GM19239 (cell line): ENCODE measurements around the gene MIOS.
A peak's percentile ranks its signal among the peaks of the same experiment; 100 is the strongest.
"Not testable (repeated sequence)": the region's sequence is repeated elsewhere in the genome, so short reads cannot be mapped to it uniquely, and the experiment has no call there.

Experiments used
- DNase-seq: peaks from one replicate; pipeline ENCODE4 v3.0.0; 2011; ENCODE audit warnings: low spot score; ENCODE audit not compliant: insufficient read length
- FAIRE-seq: peaks from 2 replicates; lab custom pipeline; 2011; peaks lifted over from hg19 to GRCh38; lab: Jason Lieb, UNC

The MIOS gene

GRCh38 chr7:7554021-7554432 is 12.7 kb upstream of the MIOS start:
- FAIRE-seq (no peak), DNase-seq (no peak)

- no peak for FAIRE-seq
- DNase-seq: no peak
Measured at GRCh38 chr7:7554649-7555575, 11.8 kb upstream of the MIOS start.

- FAIRE-seq (no peak), DNase-seq (no peak)
Measured at GRCh38 chr7:7556852-7557251, 9.8 kb upstream of the MIOS start.

- DNase-seq (no peak), FAIRE-seq (no peak)
Measured at GRCh38 chr7:7557252-7557651, 9.4 kb upstream of the MIOS start.

- not testable (repeated sequence) for DNase-seq, FAIRE-seq
Measured at GRCh38 chr7:7561591-7561990, 5.1 kb upstream of the MIOS start.

GRCh38 chr7:7562736-7563135 is 3.9 kb upstream of the MIOS start:
- FAIRE-seq (no peak), DNase-seq (no peak)

GRCh38 chr7:7563269-7563668 is 3.4 kb upstream of the MIOS start:
- DNase-seq (no peak), FAIRE-seq (no peak)

- no peak for DNase-seq
- FAIRE-seq: no peak
Measured at GRCh38 chr7:7563813-7564212, 2.9 kb upstream of the MIOS start.

GRCh38 chr7:7564323-7564780 is 2.3 kb upstream of the MIOS start:
- FAIRE-seq (no peak), DNase-seq (no peak)

GRCh38 chr7:7565018-7565680 is 1.5 kb upstream of the MIOS start:
- DNase-seq: no peak
- no peak for FAIRE-seq

GRCh38 chr7:7565746-7566650 is 686 bp upstream of the MIOS start:
- DNase-seq (no peak), FAIRE-seq (peak; percentile 42)

GRCh38 chr7:7567898-7568531 is 1.3 kb downstream of the MIOS start:
- DNase-seq (no peak), FAIRE-seq (peak; percentile 61)

GRCh38 chr7:7568553-7568952 is 1.9 kb downstream of the MIOS start:
- peak; percentile 54 for FAIRE-seq
- no peak for DNase-seq

- FAIRE-seq (peak; percentile 80), DNase-seq (peak; percentile 44)
Measured at GRCh38 chr7:7569081-7569527, 2.4 kb downstream of the MIOS start.

GRCh38 chr7:7569615-7570014 is 2.9 kb downstream of the MIOS start:
- FAIRE-seq: peak; percentile 89
- DNase-seq: no peak

- no peak for DNase-seq
- peak; percentile 67 for FAIRE-seq
Measured at GRCh38 chr7:7570584-7570983, 3.9 kb downstream of the MIOS start.

- no peak for FAIRE-seq
- DNase-seq: no peak
Measured at GRCh38 chr7:7573701-7574100, 7.0 kb downstream of the MIOS start.

GRCh38 chr7:7576344-7576743 is 9.7 kb downstream of the MIOS start:
- FAIRE-seq: no peak
- no peak for DNase-seq

- FAIRE-seq: peak; percentile 85
Measured at GRCh38 chr7:7577888-7578287, 11.2 kb downstream of the MIOS start.

GRCh38 chr7:7579638-7580037 is 13.0 kb downstream of the MIOS start:
- DNase-seq: no peak
- no peak for FAIRE-seq

More at GRCh38 chr7:7577888-7578287, 11.2 kb downstream of the MIOS start:
- DNase-seq: no peak
